HepG2 (cell line): ENCODE results near the gene ADAM15. TPM values are rescaled to one million over a fixed set of nuclear protein-coding genes. Genes with fewer than 3 reads are reported as not detected.

Experiments used
- HDAC1 ChIP-seq: sonication (generic); formaldehyde crosslinking; IDR thresholded peaks from 2 replicates; pipeline ENCODE4 v1.5.1; 2020; ENCODE audit warnings: mild to moderate bottlenecking, missing genetic modification reagents
- RFX1 ChIP-seq: fragments of 450-650 bp; IDR thresholded peaks from 2 replicates; pipeline ENCODE4 v1.6.1; 2017
- SNRNP70 ChIP-seq: fragments of 200-400 bp; formaldehyde crosslinking; IDR thresholded peaks from 2 replicates; pipeline ENCODE4 v1.6.1; 2017; ENCODE audit warnings: mild to moderate bottlenecking, low read depth, low read length, moderate library complexity
- ZNF12 ChIP-seq: sonication (generic); formaldehyde crosslinking; IDR thresholded peaks from 2 replicates; pipeline ENCODE4 v1.5.0; 2020; ENCODE audit warnings: missing genetic modification reagents
- ZNF510 ChIP-seq: sonication (generic); formaldehyde crosslinking; IDR thresholded peaks from 2 replicates; pipeline ENCODE4 v1.4.0; 2020; ENCODE audit warnings: low read depth, mild to moderate bottlenecking, missing genetic modification reagents
- polyA plus RNA-seq, 8 experiments: library from polyadenylated mRNA; depleted of rRNA in 3 of 8; stranded (reverse) in 7 of 8; unstranded in 1 of 8; fragments of >200 nt; fragmentation: Illumina TruSeq in 4 of 8; extraction: Trizol in 4 of 8; gene quantifications; 2 replicates each; pipeline versions ENCODE4 v1.2.1 to v1.2.3, GENCODE V29; 2011 to 2016; ENCODE audit warnings: low read depth in 4 of 8, missing spikeins in 1 of 8, mixed read lengths in 1 of 8; ENCODE audit not compliant: insufficient read depth in 1 of 8
- total RNA-seq, 5 experiments: library from RNA; depleted of rRNA; stranded (reverse); fragments of >200 nt; fragmentation: Illumina TruSeq; extraction: Trizol; gene quantifications; 2 replicates each; pipeline ENCODE4 v1.2.3, GENCODE V29; 2016; ENCODE audit warnings: low read depth in 1 of 5
- TF ChIP-seq, protein P1 (sequence below): sonication (generic); formaldehyde crosslinking; IDR thresholded peaks from 2 replicates; pipeline ENCODE4 v1.8.0; 2022; ENCODE audit warnings: mild to moderate bottlenecking, missing genetic modification reagents, borderline replicate concordance
- TF ChIP-seq, protein P2 (sequence below): sonication (generic); formaldehyde crosslinking; IDR thresholded peaks from 2 replicates; pipeline ENCODE4 v1.5.0; 2020; ENCODE audit warnings: missing genetic modification reagents, mild to moderate bottlenecking, borderline replicate concordance
- TF ChIP-seq, protein P3 (sequence below): sonication (generic); formaldehyde crosslinking; IDR thresholded peaks from 2 replicates; pipeline ENCODE4 v1.4.0; 2020; ENCODE audit warnings: mild to moderate bottlenecking, missing genetic modification reagents
- TF ChIP-seq, protein P4 (sequence below): fragments of 450-650 bp; IDR thresholded peaks from 2 replicates; pipeline ENCODE4 v1.6.1; 2017; ENCODE audit warnings: mild to moderate bottlenecking

ADAM15 gene
- total and polyA plus RNA-seq, 2 of the 13 experiments (the other 11 are each of a cell fraction or from before 2014, with no cell fraction given): 17.9 to 25.6 TPM

DNA sequence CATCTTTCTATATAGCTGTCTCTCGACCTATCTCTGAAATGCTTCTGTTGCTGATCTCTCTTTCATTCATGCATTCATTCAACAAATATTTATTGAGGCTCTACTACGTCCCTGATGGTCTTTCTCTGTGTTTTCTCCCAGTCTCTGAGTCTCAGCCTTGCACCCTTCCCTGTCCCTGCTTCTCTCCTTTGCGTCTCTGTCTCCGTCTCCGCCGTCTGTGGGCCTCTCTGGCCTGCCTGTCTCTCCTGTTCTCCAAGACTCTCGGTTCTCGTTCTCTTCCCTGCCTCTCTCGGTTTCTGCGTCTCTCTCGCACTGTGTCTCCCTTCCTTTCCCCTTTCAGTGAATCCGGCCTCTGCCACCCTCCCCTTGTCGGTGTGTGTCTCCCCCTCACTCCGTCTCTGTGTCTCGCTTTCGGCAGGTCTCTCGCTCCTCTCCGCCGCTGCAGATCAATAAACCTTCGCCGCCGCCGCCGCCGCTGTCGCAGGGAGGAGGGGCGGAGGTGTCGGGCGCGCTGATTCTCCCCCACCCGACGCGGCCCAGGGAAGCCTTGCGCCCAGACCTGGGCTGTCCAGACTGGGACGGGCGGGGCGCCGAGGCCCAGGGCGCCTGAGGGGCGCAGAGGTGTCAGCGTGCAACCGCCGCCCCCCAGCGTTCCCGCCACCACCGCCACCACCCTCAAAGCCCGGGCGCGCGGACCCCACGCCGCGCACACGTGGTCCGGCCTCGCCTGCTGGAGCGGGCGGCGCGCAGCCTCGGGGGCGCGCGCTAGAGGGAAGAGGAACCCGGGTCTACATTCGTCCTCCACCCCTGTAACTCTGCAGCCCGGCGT is 30.6 kb downstream of the ADAM15 start (continued):
- TF ChIP-seq, protein P1, sequence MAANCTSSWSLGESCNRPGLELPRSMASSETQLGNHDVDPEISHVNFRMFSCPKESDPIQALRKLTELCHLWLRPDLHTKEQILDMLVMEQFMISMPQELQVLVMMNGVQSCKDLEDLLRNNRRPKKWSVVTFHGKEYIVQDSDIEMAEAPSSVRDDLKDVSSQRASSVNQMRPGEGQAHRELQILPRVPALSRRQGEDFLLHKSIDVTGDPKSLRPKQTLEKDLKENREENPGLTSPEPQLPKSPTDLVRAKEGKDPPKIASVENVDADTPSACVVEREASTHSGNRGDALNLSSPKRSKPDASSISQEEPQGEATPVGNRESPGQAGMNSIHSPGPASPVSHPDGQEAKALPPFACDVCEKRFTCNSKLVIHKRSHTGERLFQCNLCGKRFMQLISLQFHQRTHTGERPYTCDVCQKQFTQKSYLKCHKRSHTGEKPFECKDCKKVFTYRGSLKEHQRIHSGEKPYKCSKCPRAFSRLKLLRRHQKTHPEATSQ (CRISPR knock-in tag): no peak
- TF ChIP-seq, protein P2, sequence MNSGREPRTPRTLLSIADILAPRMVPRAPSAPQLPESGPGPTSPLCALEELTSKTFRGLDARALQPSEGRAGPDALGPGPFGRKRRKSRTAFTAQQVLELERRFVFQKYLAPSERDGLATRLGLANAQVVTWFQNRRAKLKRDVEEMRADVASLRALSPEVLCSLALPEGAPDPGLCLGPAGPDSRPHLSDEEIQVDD: 0 out of 2 replicates have a peak, but pooled peaks have one; percentile 22
- TF ChIP-seq ZNF510 (CRISPR knock-in tag): no peak
- TF ChIP-seq, protein P3, sequence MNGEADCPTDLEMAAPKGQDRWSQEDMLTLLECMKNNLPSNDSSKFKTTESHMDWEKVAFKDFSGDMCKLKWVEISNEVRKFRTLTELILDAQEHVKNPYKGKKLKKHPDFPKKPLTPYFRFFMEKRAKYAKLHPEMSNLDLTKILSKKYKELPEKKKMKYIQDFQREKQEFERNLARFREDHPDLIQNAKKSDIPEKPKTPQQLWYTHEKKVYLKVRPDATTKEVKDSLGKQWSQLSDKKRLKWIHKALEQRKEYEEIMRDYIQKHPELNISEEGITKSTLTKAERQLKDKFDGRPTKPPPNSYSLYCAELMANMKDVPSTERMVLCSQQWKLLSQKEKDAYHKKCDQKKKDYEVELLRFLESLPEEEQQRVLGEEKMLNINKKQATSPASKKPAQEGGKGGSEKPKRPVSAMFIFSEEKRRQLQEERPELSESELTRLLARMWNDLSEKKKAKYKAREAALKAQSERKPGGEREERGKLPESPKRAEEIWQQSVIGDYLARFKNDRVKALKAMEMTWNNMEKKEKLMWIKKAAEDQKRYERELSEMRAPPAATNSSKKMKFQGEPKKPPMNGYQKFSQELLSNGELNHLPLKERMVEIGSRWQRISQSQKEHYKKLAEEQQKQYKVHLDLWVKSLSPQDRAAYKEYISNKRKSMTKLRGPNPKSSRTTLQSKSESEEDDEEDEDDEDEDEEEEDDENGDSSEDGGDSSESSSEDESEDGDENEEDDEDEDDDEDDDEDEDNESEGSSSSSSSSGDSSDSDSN (CRISPR knock-in tag): peak; percentile 42; the same call in 1 of the 2 replicates
- TF ChIP-seq, protein P4, sequence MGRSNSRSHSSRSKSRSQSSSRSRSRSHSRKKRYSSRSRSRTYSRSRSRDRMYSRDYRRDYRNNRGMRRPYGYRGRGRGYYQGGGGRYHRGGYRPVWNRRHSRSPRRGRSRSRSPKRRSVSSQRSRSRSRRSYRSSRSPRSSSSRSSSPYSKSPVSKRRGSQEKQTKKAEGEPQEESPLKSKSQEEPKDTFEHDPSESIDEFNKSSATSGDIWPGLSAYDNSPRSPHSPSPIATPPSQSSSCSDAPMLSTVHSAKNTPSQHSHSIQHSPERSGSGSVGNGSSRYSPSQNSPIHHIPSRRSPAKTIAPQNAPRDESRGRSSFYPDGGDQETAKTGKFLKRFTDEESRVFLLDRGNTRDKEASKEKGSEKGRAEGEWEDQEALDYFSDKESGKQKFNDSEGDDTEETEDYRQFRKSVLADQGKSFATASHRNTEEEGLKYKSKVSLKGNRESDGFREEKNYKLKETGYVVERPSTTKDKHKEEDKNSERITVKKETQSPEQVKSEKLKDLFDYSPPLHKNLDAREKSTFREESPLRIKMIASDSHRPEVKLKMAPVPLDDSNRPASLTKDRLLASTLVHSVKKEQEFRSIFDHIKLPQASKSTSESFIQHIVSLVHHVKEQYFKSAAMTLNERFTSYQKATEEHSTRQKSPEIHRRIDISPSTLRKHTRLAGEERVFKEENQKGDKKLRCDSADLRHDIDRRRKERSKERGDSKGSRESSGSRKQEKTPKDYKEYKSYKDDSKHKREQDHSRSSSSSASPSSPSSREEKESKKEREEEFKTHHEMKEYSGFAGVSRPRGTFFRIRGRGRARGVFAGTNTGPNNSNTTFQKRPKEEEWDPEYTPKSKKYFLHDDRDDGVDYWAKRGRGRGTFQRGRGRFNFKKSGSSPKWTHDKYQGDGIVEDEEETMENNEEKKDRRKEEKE: no peak
- no peak for TF ChIP-seq SNRNP70
- TF ChIP-seq RFX1: no peak
- 0 out of 2 replicates have a peak, but pooled peaks have one; percentile 12 for TF ChIP-seq HDAC1 (CRISPR knock-in tag)
- TF ChIP-seq ZNF12 (CRISPR knock-in tag): no peak
